Stimulated activated CD4-positive, alpha-beta T cell treated with anti-CD3 and anti-CD28 coated beads, Interleukin-4, amount 100 ng/mL, for 48 hours (primary cell): ENCODE measurements around the gene CAT.
"Not testable (repeated sequence)": the region's sequence is repeated elsewhere in the genome, so short reads cannot be mapped to it uniquely, and the experiment has no call there.

Experiments
- DNase-seq, 2 donors: peaks; one replicate each; pipeline ENCODE4 v3.0.0-alpha.2; 2020; ENCODE audit warnings: low read depth in 2 of 2

Gene CAT

DNA sequence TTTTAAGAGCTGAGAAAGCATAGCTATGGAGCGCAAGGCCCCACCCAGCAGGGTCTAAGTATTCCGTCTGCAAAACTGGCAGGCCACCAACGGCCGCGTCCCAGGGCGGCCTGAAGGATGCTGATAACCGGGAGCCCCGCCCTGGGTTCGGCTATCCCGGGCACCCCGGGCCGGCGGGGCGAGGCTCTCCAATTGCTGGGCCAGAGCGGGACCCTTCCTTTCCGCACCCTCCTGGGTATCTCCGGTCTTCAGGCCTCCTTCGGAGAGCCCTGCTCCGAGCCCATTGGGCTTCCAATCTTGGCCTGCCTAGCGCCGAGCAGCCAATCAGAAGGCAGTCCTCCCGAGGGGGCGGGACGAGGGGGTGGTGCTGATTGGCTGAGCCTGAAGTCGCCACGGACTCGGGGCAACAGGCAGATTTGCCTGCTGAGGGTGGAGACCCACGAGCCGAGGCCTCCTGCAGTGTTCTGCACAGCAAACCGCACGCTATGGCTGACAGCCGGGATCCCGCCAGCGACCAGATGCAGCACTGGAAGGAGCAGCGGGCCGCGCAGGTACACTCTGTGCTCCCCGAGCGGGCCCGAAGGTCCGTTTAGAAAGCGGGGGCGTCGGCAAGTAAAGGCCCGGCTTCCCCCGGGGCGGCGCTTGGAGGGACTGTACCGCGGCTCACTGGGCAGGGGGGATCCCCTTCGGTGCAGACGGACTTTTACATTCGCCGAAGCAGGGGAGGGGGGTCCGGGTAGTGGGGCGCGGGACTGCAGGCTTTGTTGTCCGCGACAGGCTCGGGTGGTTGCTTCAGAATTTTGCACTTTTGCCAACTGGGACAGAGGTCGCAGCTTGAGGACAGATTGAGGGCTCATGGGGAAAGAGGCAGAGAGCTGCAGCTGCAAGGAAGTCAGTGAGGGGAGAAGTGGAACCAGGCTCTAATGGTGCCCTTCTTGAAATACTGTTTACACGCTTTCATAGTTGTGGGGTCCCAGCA is at the start of gene CAT:
TSS of gene CAT (plus strand) at position 406 of the 979 bp plus-strand sequence. CDS start at position 486, 80 bp downstream.
- peak; percentile 96 to 97 for DNase-seq

DNA sequence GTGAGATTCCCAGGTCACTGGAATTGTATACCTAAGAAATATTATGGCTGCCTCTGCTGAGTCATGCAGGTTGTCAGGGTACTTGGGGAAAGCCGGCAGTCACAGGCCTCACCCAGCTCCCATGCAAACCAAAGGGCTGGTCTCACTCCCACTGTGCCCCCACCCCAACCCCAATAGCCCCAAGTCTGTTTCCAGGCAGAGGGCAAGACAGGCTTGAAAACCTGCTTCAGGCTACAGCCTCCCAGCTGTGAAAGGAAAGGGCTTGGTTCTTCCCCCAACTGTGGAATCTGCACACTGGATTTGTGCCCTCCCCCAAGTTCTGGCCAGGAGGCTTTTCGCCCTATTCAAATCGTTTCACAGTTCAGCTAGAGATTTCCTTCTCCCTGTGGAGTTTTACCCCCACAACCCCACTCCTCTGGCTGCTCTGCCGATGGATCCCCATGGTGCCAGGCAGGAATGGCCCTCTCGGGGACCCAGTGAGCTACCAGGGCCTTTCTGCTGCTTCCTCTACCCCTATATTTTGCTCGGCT is 43.9 kb upstream of the CAT start:
- DNase-seq = no peak

DNA sequence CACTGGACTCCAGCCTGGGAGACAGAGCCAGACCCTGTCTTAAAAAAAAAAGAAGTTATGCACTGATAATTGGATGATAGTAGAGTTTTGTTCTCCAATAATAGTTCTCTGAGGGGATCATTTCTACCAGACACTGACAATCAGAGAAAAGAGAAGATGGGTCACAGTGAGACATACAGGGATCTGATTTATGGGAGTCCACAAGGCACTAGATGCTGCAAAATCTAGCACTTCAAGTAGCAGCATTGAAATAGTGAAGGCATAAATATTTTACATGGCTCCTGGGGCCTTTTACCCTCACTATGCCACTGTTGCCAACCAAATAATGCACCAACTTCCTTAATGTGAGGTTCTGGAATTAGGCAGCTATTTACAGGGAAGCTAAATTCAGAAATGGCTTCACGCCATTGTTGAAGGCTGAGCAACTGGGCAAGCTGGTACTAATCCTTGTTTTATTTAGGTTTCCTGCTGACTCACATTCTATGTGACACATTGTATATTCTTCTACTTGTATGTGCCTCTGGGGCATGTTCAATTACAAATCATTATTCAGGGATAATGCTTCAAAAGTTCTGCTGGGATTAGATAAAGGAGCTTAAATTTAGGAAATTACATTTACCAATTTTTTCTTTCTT is 42.7 kb upstream of the CAT start:
- no peak for DNase-seq

- DNase-seq = no peak
Measured at GRCh38 chr11:34397120-34397519, 41.6 kb upstream of the CAT start.

DNA sequence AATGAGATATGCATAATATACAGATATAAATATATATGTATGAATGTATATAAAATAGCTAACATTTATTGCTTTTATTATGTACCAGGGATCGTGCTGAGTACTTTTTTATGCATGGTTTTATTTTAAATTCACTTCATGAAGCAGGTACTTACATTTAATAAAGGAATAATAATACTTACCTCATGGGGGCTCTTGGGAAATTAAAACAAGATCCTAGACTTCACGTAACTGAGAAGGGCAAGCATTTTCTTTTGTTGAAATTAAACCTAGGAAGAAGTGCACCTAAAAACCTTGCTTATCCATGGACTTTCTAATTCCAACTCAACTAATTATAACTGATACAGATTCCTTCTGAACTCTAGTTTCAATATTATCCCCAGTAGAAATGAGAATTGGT is 40.9 kb upstream of the CAT start:
- no peak for DNase-seq

DNA sequence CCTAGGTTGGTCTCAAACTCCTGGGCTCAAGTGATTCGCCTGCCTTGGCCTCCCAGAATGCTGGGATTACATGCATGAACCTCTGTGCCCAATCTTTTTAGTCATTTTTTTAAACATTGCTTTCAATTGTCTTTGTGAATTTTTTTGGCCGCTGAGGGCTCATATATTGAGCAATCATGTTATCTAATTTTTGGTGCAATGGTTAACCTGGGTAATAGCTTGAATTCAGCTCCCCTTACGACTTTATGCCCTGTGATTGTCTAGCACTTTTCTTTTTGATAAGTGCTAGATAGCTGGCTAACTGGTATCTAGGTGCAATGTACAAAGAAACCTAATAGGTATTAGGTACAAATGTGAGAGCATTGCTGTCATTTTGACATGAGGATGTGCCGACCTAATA is 35.3 kb upstream of the CAT start:
- DNase-seq = no peak

GRCh38 chr11:34404280-34404679 is 34.5 kb upstream of the CAT start:
- no peak for DNase-seq

- no peak for DNase-seq
Measured at GRCh38 chr11:34405079-34405858, 33.5 kb upstream of the CAT start.

DNA sequence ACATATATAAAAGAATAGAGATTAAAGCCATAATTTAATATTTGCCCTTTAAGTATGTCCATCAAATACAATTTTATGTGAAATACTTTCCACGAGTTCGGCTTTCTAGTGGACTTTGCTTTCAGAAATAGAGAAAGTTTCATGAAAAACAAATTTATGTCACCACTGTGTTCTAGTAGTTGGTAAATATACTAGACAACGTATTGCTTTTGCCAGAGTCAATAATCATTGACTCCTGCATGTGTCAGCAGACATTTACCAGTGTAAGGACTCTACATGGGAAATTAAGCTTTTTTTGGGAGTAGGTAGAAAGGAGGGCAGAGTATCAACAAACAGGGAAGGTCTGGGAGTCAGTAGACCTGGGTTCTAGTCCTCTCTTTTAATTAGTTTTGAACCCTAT is 32.3 kb upstream of the CAT start:
- DNase-seq = no peak

DNA sequence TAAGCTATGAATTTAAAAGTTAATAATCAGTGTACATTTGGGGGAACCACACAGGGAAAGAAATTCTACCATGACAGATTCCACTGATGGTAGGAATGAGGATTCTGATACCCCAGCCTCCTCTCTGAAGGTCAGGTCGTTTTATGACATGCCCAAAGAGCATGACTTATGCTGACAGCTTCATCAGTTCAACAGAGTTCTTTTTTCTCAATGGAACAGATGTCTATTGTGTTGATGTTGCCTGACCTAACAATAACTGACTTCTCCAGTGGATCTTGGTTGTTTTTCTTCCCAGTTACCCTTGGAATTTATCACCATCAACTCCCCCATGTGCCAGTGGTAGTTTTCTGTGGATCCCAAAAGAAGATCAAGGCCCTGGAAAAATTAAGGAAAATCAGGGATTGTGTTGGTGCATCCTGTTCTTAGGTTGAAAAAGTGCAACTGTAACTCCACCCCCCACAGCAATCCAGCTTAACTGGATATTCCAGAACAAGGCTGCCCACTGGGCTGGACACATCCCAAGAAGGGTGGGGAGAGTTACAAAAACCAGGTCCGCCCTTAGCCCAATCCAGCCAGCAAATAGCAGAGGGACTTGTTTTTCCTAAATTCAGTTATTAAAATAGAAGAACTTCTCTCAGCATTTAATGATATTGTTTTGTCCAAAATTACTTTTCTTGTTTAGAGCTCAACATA is 31.5 kb upstream of the CAT start:
- DNase-seq = no peak

DNA sequence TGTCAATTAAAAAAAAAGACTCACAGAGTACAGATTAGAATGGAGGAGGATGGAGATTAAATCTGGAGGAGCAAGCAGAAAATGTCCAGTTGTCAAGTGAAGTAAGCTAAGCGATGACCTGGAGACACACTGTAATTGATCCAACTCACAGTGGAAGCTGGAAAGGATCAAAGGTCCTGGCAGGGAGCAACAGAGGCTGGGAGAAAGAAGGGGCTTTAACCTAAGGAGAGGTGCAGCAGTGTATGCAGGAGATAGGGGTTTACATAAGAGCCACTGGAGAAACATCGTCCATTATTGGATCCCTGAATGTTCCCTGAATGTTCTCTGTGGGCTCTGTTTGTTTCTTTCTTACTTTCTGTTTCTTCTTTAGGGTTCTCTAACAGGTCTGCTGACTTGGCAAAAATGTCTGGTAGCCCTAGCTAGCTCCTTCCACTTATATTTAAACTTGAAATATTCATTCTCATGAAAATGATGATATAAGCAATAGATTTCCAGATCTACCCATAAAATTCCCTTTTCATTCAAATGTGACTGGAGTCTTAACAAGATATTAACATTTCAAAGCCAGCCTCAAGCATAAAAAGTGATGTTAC is 30.1 kb upstream of the CAT start:
- no peak for DNase-seq

- DNase-seq = no peak
Measured at GRCh38 chr11:34411111-34411510, 27.6 kb upstream of the CAT start.

DNA sequence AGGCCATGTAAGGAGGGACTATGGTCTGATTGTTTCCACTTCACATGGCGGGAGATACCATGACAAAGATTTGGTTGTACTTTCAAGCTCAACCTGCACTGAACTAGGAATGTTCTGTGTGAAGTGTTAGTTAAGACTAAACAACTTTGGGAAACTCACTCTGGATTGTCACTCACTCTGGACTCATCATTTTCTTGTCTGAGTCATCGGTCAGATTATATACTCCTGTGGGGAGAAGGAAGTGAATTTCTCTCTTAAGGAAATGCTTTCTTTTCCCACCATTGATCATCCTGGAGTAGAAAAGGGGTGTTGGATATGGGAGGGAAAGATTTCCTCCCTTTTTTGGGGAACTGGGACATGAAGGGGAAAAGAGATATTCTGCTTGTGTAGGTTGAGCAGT is 26.9 kb upstream of the CAT start:
- no peak for DNase-seq

GRCh38 chr11:34413263-34413662 is 25.5 kb upstream of the CAT start:
- DNase-seq = no peak

DNA sequence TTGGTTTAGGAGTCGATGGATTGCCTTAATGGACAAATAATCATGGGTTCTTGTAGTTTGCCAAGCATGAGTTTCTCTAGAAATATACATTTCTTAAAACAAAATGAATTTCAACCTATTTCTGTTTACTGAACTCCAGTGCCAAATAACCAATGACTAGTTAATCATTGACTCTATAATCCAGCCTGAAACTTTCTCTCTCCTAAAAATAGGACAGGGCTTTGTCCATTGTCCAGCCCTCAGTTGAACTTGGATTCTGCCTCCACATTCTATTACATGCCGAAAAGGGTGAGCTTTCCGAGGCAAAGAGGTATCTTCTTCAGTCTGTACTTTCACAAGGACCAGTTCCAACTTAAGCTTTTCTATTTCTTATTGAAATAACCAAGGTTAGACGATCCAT is 23.2 kb upstream of the CAT start:
- DNase-seq = no peak

GRCh38 chr11:34416088-34416487 is 22.6 kb upstream of the CAT start:
- DNase-seq = no peak

DNA sequence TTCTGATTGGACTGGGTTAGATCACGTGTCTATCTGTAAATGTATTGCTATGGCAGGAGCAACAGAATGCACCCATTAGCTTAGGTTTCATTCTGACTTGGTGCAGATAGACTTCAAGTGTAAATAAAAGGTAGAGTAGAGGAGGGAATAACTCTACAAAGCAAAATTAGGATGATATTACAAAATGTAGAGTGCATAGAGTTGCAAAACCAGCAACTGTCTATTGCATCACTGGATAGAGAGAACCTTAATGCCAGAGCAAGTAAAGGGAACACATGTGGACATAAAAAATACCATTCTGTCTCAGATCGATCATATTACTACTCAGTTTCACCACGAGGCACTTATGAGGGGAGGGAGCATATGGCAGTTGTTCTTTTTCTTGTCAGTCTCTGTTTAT is 22.0 kb upstream of the CAT start:
- DNase-seq = no peak

DNA sequence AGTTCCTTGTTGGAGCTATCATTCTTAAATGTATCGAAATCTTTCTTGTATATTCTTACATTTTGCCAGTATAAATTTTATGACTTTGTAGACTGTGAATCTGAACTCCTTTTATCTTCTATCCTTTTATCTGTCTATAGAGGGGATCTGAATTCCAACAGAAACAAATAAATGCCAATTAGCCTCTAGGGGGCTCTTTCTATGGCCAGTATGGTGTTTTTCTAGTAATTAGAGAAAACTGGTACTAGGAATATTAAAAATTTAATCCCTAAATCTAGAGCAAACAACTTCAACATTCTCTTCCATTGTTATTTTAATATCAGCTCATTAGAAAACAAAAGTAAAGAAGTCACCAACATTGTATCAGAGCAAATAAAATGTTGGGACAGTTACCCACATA is 21.5 kb upstream of the CAT start:
- no peak for DNase-seq

DNA sequence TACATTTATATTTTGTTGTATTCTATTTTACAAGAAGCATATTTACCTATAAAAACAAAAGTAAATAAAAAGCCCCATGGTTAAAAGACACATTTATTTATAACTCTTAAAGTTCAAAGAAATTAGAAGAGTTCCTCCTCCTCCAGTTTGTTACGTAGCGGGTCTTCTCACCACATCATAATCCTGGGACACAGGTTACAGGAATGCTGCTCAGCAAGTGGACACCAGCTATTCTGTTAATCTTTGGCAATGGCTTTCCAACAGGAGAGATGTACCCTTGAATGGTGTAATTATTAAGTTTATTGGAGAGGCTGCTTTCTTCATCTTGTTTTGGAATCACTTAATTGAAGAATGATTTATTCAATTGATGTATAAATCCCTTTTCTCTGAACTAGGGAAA is 19.6 kb upstream of the CAT start:
- no peak for DNase-seq

GRCh38 chr11:34423300-34423699 is 15.4 kb upstream of the CAT start:
- no peak for DNase-seq

- DNase-seq = not testable (repeated sequence)
Measured at GRCh38 chr11:34424826-34425225, 13.9 kb upstream of the CAT start.
